Measurements from ENCODE around the gene PQBP1.
"Not testable (repeated sequence)": the region's sequence is repeated elsewhere in the genome, so short reads cannot be mapped to it uniquely, and the experiment has no call there.

PQBP1 gene

GRCh38 chrX:48897625-48898306, at the start of gene PQBP1, which contains the start of gene TIMM17B:
Gene PQBP1, plus strand, starts transcription at chrX:48897930. Its CDS starts 580 bp downstream, at chrX:48898510.
Gene TIMM17B, minus strand, starts transcription at chrX:48897768. Its CDS starts 19 bp downstream, at chrX:48897749.
- peak; percentile 64 for DNase-seq

GRCh38 chrX:48848847-48849246, 48.9 kb upstream of the PQBP1 start:
- no peak for DNase-seq

GRCh38 chrX:48852857-48853256, 44.9 kb upstream of the PQBP1 start:
- DNase-seq, result no peak

- not testable (repeated sequence) for DNase-seq
These were observed 44.2 kb upstream of the PQBP1 start for GRCh38 chrX:48853494-48853893.

DNA sequence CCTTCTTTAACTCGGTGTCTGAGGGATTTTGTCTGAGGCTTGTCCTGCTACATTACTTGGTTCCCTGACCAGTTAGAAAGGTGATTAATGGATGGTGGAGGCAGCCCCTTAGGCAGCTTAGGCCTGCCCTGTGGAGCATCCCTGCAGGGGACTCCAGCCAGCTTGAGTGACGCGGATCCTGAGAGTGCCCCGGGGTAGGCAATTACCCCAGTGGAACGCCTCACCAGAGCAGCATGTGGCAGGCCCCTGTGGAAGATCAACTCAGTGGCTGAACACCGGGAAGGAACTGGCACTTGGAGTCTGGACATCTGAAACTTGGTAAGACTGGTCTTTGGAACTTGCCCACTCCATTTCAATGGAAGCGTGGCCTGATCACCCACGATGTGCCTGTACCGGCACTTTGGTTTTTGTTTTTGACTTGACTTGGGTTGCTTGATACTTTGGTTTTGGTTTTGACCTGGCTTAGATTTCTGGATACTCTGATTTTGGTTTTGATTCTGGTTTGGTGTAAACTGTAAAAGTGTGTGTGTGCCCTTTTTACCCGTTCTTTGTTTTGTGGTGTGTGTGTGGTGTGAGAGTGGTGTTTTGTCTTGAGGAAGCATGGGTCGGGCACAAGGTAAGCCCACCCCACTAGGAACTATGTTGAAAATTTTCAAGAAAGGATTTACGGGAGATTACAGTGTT, 43.5 kb upstream of the PQBP1 start:
- not testable (repeated sequence) for DNase-seq

DNA sequence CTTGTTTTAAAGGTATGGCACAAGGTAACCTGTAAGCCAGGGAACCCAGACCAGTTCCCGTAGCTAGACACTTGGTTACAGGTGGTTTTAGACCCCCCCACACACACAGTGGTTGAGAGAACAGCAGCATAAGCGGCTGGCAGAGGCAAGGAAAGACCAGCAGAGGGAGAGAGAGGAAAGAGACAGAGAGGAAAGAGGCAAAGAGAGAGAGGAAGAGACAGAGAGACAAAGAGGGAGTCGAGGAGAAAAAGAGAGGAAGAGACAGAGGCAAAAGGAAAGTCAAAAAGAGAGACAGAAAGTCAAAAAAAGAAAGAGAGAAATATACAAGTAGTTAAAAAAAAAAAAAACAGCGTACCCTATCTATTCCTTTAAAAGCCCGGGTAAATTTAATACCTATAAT, 42.8 kb upstream of the PQBP1 start:
- DNase-seq, result no peak

- no peak for DNase-seq
These were observed 33.5 kb upstream of the PQBP1 start for GRCh38 chrX:48864210-48864609.

GRCh38 chrX:48872017-48872416, 25.7 kb upstream of the PQBP1 start:
- not testable (repeated sequence) for DNase-seq

DNA sequence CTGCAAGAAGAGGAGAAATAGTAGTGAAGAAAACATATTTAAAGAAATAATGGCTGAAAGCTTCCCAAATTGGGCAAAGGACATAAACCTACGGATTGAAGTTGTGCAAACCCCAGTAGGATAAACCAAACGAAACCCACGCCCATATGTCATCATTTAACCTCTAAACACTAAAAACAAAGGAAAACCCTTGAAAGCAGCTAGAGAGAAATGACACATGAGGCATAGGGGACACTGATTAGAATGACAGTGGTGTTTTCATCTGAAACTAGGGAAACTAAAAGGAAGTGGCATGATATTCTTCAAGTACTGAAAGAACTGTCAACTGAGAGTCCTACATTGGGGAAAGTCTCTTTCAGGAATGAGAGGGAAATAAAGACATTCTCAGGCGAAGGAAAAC, 20.8 kb upstream of the PQBP1 start:
- not testable (repeated sequence) for DNase-seq

DNA sequence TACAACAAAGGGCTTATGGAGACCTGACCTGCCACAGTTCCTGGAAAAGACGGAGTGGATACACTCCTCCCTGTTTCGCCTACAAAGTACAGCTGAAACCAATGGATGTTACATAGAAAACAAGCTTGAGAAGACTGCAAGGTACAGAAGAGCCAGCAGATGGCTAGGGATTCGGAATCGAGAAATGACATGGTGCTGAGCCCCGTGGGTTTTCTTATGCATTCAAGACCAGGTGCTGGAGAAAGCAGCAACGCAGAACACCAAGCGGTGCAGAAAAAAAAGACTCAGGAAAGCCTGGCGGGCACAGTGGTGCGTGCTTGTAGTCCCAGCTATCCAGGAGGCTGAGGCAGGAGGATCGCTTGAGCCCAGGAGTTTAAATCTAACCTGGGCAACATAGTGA, 14.0 kb upstream of the PQBP1 start:
- no peak for DNase-seq

- not testable (repeated sequence) for DNase-seq
These were observed 11.1 kb upstream of the PQBP1 start for GRCh38 chrX:48886586-48886985.

DNA sequence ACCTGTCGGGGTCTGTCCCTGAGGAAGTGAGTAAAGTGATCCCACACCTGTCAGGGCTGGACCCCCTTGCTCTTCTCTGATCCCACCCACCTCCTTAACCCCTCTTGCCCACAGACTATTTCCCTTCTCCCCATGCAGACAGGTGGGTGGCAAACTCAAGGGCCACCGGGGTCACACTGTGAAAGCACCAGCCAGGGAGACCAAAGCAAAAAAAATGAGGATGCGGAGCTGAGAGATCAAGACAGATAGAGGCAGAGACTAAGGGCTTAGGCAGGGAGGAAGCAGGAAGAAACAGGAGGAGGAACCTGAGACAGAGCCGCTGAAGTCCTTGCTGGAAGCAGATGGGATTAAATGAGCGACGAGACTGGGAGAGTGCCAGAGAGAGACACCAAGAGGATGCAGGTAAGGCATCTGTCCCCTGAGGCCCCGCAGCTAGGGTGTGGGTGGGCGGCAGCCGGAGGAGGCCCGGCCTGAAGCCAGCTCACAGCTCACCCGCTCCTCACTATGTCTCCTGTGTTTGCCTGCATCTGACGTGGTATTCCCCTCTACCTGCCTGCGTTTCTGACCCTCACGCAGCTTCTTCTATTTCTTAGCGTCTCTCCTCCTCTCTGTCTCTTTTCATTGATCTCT, 7.3 kb upstream of the PQBP1 start:
- DNase-seq, result no peak

- no peak for DNase-seq
These were observed 6.8 kb upstream of the PQBP1 start for GRCh38 chrX:48890934-48891401.

DNA sequence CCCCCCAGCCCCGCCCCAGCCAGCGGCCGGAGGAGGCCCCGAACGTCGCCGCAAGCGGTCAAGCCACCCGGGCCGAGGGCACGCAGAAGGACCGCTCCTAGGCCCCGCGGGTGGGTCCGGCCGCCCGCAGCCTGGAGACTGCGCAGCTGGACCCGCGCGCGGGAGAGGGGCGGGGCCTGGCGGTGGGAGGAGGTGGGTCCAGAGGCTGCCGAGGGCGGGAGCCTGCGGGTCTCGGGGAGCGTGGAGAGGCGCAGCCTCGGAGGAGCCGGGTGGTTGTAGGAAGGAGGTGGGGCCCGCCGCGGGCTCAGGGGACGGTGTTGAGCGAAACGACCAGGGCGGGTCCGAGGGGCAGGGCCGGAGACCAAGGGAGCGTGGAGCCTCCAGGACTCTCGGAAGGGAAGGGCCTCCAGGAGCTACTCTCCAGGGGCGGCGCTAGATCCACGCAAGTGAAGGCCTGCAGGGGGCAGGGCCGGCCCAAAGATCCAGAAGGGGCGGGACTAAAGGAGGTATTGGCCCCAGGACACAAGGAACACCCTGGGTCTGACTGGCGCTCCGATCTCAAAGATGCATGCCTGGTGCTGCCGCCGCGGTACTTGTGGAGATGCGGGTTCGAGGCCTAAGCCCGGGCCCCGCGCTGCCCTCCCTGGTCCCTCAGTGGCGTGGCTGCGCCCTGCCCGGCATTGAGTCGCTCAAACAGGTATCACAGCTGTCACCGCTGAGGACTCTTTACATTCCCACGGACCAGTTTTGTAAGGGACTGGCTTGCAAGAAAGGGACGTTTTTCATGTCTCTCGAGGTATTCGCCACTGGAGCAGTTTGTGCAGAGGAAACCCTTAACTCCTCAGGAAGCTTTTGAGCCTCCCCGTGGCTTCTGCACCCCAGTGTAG, 6.1 kb upstream of the PQBP1 start:
- peak; percentile 2 for DNase-seq

GRCh38 chrX:48892896-48893295, 4.8 kb upstream of the PQBP1 start:
- no peak for DNase-seq

GRCh38 chrX:48893556-48894348, 4.0 kb upstream of the PQBP1 start:
- DNase-seq, result no peak

- DNase-seq, result no peak
These were observed 2.8 kb upstream of the PQBP1 start for GRCh38 chrX:48894891-48895290.

- no peak for DNase-seq
These were observed 1.1 kb upstream of the PQBP1 start for GRCh38 chrX:48896611-48897011.

DNA sequence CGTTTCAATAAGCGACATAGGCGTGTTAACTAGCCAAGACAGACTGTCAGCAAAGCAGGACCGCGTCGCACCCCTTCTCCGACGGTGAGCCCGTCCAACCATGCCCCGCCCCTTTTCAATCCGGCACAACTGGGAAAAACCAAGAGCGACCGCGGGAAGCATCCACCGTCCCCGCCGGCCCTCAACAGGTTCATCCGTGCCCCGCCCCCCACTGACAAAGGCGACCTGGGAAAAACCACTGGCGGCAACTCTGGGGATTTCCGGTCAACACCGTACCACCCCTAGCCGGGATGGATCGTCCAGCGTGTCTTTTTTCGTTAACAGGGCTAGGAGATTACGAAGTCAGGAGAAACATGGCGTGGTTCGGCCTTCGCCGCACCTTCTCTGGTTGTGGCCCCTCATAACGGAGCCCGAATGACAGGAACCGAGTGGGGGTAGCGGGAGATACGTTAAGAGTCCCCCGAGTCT, 539 bp upstream of the PQBP1 start:
- no peak for DNase-seq

GRCh38 chrX:48899078-48899410, 1.3 kb downstream of the PQBP1 start:
- no peak for DNase-seq

GRCh38 chrX:48901069-48901468, 3.3 kb downstream of the PQBP1 start:
- no peak for DNase-seq

DNA sequence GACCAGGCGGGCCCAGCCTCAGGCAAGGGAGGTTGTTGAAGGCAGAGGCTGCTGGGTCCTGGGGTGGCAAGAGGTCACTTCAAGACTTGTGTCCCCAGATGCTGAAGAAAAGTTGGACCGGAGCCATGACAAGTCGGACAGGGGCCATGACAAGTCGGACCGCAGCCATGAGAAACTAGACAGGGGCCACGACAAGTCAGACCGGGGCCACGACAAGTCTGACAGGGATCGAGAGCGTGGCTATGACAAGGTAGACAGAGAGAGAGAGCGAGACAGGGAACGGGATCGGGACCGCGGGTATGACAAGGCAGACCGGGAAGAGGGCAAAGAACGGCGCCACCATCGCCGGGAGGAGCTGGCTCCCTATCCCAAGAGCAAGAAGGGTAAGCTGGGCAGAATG, 4.4 kb downstream of the PQBP1 start:
- DNase-seq, result no peak

All from NCI-H1436 treated with DMSO at 0.1 percent for 48 hours (cell line).